Ovary (tissue), 9 donors: ENCODE data around the gene SLC27A2. TPM values are rescaled to one million over a fixed set of nuclear protein-coding genes. Genes with fewer than 3 reads are reported as not detected.
A peak's percentile ranks its signal among the peaks of the same experiment; 100 is the strongest.

ENCODE experiments used
- DNase-seq, 5 donors: peaks; one replicate each; pipeline ENCODE4 v3.0.0-alpha.2; 2019 to 2020
- H3K27ac ChIP-seq, 2 donors: fragments of 200-600 bp; one replicate each; pipeline versions ENCODE4 v1.5.1 to v1.8.0; 2019 to 2022
- H3K27me3 ChIP-seq: fragments of 200-600 bp; one replicate; pipeline ENCODE4 v1.8.0; 2022
- H3K36me3 ChIP-seq: fragments of 200-600 bp; sonication (generic); one replicate; pipeline ENCODE4 v1.5.1; 2019
- H3K4me1 ChIP-seq: one replicate; pipeline ENCODE4 v1.8.1; 2013; ENCODE audit warnings: mild to moderate bottlenecking, moderate library complexity; ENCODE audit not compliant: insufficient read depth
- H3K4me3 ChIP-seq: fragments of 200-600 bp; sonication (generic); one replicate; pipeline ENCODE4 v1.5.1; 2017
- H3K9me3 ChIP-seq, 2 donors: fragments of 200-600 bp in 1 of 2; sonication (generic) in 1 of 2; one replicate each; pipeline versions ENCODE4 v1.5.1 to v1.8.1; 2013 to 2019; ENCODE audit warnings: mild to moderate bottlenecking in 1 of 2, moderate library complexity in 1 of 2
- CTCF ChIP-seq, 3 donors: fragments of 450-650 bp in 2 of 3; fragments of 200-600 bp in 1 of 3; IDR thresholded peaks; one replicate each; pipeline versions ENCODE4 v1.5.1 to v1.8.0; 2016 to 2022; ENCODE audit warnings: antibody characterized with exemption in 3 of 3, mild to moderate bottlenecking in 1 of 3
- EP300 ChIP-seq: sonication (generic); formaldehyde crosslinking; IDR thresholded peaks from one replicate; pipeline ENCODE4 v1.6.1; 2017; ENCODE audit warnings: antibody characterized with exemption
- POLR2A ChIP-seq: fragments of 450-650 bp; IDR thresholded peaks from one replicate; pipeline ENCODE4 v1.6.1; 2017; ENCODE audit warnings: antibody characterized with exemption, mild to moderate bottlenecking, moderate library complexity
- WGBS, 3 donors: extraction: QIAGEN DNeasy Blood & Tissue Kit in 1 of 3; methylation state at CpG; one replicate each; pipeline versions ENCODE4 v1.1.5 to v1.1.7; 2013 to 2017; 5-methylcytosine and 5-hydroxymethylcytosine counted together
- intact Hi-C, 4 donors: fragments of 100-400 bp; cut with DNase I; formaldehyde crosslinking; loops; one replicate each; pipeline versions ENCODE4 v1.11.0 to v1.15.1; 2022 to 2023
- polyA plus RNA-seq, 2 donors: library from polyadenylated mRNA; stranded (reverse); fragments of 200-250 nt in 1 of 2; fragments of 350-450 nt in 1 of 2; fragmentation: Illumina TruSeq in 1 of 2; extraction: RNeasy Lipid Tissue Mini Kit (QIAGEN cat#74804) in 1 of 2; gene quantifications; one replicate each; pipeline ENCODE4 v1.2.3, GENCODE V29; 2013 to 2014
- total RNA-seq, 7 donors: library from RNA; depleted of rRNA in 2 of 7; stranded (reverse); fragments of >200 nt in 2 of 7; fragmentation: NEBNext Ultra II Directional in 3 of 7; extraction: Animal tissue kit (Norgen Biotek cat#: 25700) in 3 of 7; gene quantifications; one replicate each; pipeline versions ENCODE4 v1.1.0 to v1.2.4, GENCODE V29; 2016 to 2023
- donor health status: DM: no; HTN: no; CAD: no; lungs with moderate emphysema.
- donor health status: DM: no; HTN: no; CAD: no.
- donor health status: Bipolar disorder and iron deficiency.
- donor health status: DM: yes; HTN: yes; CAD: no.
- donor health status: DM: no; HTN: no; CAD: no.
- donor health status: DM: yes; HTN: yes; CAD: no.

The SLC27A2 gene
- total and polyA plus RNA-seq, 9 donors = 0.10 to 4.7 (median 0.47) TPM; not detected in 2

GRCh38 chr15:50141856-50142255, 40.1 kb upstream of the SLC27A2 start:
- H3K36me3 ChIP-seq = no peaks in the 10 kb centered on the region
- H3K9me3 ChIP-seq = no peaks in the 10 kb centered on the region
- TF ChIP-seq POLR2A = no peak
- no peak for TF ChIP-seq EP300
- TF ChIP-seq CTCF (IDR thresholded peaks at IDR 0.05) = no peak
- H3K4me3 ChIP-seq = no peak overlapping the region
- no peaks in the 10 kb centered on the region for H3K27me3 ChIP-seq
- no peaks in the 10 kb centered on the region for H3K4me1 ChIP-seq
- DNase-seq = no peak
- intact Hi-C loops = loop anchor here (5.0 to 10.0 kb wide), 5 partner anchors 237 to 1277 kb away; partner anchors contain the start of gene FGF7 (in 1 of the 4)
- 81 to 94% (median 93%) methylated on average over 5 of the region's 5 CpGs for WGBS, 3 donors
- no peak overlapping the region for H3K27ac ChIP-seq

GRCh38 chr15:50143255-50143860, 38.6 kb upstream of the SLC27A2 start:
- Histone ChIP-seq H3K27me3 (no peaks in the 10 kb centered on the region), H3K36me3 (no peaks in the 10 kb centered on the region), H3K27ac (no peak overlapping the region), H3K9me3 (no peaks in the 10 kb centered on the region), H3K4me3 (no peak overlapping the region), H3K4me1 (no peaks in the 10 kb centered on the region)
- intact Hi-C loops = loop anchor here (5.0 to 10.0 kb wide), 5 partner anchors 239 to 1279 kb away; partner anchors contain the start of gene FGF7 (in 1 of the 4)
- WGBS, 3 donors = 74 to 81% (median 76%) methylated on average over 2 of the region's 2 CpGs
- TF ChIP-seq EP300 = no peak
- no peak for TF ChIP-seq POLR2A
- no peak for TF ChIP-seq CTCF (IDR thresholded peaks at IDR 0.05)
- no peak for DNase-seq

GRCh38 chr15:50144341-50145120, 37.5 kb upstream of the SLC27A2 start:
- Histone ChIP-seq H3K36me3 (no peaks in the 10 kb centered on the region), H3K4me1 (no peaks in the 10 kb centered on the region), H3K4me3 (no peak overlapping the region), H3K27ac (no peak overlapping the region), H3K9me3 (no peaks in the 10 kb centered on the region), H3K27me3 (no peaks in the 10 kb centered on the region)
- 72 to 73% (median 72%) methylated on average over 6 of the region's 6 CpGs for WGBS, 3 donors
- TF ChIP-seq POLR2A (no peak), CTCF (IDR thresholded peaks at IDR 0.05) (no peak), EP300 (no peak)
- no peak for DNase-seq
- intact Hi-C loops = loop anchor here (5.0 to 10.0 kb wide), 6 partner anchors 240 to 1287 kb away; partner anchors contain the start of gene FGF7 (in 1 of the 4)

GRCh38 chr15:50145451-50145872, 36.5 kb upstream of the SLC27A2 start:
- no peak overlapping the region for H3K27ac ChIP-seq
- WGBS, 3 donors = 2 to 5% (median 3%) methylated on average over 2 of the region's 2 CpGs
- intact Hi-C loops = loop anchor here (5.0 to 10.0 kb wide), 5 partner anchors 241 to 1288 kb away; no protein-coding TSS in a partner anchor

More at GRCh38 chr15:50145451-50145872, 36.5 kb upstream of the SLC27A2 start:
- H3K4me1 ChIP-seq = no peaks in the 10 kb centered on the region
- H3K9me3 ChIP-seq = no peaks in the 10 kb centered on the region
- TF ChIP-seq CTCF (IDR thresholded peaks at IDR 0.05) (peak; percentile 27 to 60 (median 57)), POLR2A (no peak)
- H3K4me3 ChIP-seq = no peak overlapping the region
- peak in 3 of 5 donors; percentile 25 to 55 (median 28) for DNase-seq
- H3K27me3 ChIP-seq = no peaks in the 10 kb centered on the region
- no peaks in the 10 kb centered on the region for H3K36me3 ChIP-seq
